Measurements from ENCODE around the gene MYO15A.

Gene MYO15A

GRCh38 chr17:18177722-18178121, 69.2 kb downstream of the MYO15A start:
- in situ Hi-C loops (cut with MboI; ENCODE audit: low sequenced_read_pairs, unreplicated experiment): no loop called here
- no peak for TF ChIP-seq CTCF (IDR thresholded peaks at IDR 0.05; ENCODE audit: borderline replicate concordance, control extremely low read depth, extremely low read depth, insufficient read depth, missing control alignments)
- no peak for DNase-seq (ENCODE audit: low spot score)

- in situ Hi-C loops (cut with MboI; ENCODE audit: low sequenced_read_pairs, unreplicated experiment): no loop called here
- TF ChIP-seq CTCF (IDR thresholded peaks at IDR 0.05; ENCODE audit: borderline replicate concordance, control extremely low read depth, extremely low read depth, insufficient read depth, missing control alignments): no peak
- DNase-seq (ENCODE audit: low spot score): no peak
These were observed 70.6 kb downstream of the MYO15A start for GRCh38 chr17:18179196-18179595.

- in situ Hi-C loops (cut with MboI; ENCODE audit: low sequenced_read_pairs, unreplicated experiment): no loop called here
- TF ChIP-seq CTCF (IDR thresholded peaks at IDR 0.05; ENCODE audit: borderline replicate concordance, control extremely low read depth, extremely low read depth, insufficient read depth, missing control alignments): no peak
These were observed 71.2 kb downstream of the MYO15A start for GRCh38 chr17:18179804-18180203.

GRCh38 chr17:18181358-18181757, 72.8 kb downstream of the MYO15A start:
- no peak for DNase-seq (ENCODE audit: low spot score)
- in situ Hi-C loops (cut with MboI; ENCODE audit: low sequenced_read_pairs, unreplicated experiment): no loop called here
- TF ChIP-seq CTCF (IDR thresholded peaks at IDR 0.05; ENCODE audit: borderline replicate concordance, control extremely low read depth, extremely low read depth, insufficient read depth, missing control alignments): no peak

More at GRCh38 chr17:18179804-18180203, 71.2 kb downstream of the MYO15A start:
- no peak for DNase-seq (ENCODE audit: low spot score)

GRCh38 chr17:18182110-18182977, 73.8 kb downstream of the MYO15A start:
- in situ Hi-C loops (cut with MboI; ENCODE audit: low sequenced_read_pairs, unreplicated experiment): no loop called here
- DNase-seq (ENCODE audit: low spot score): no peak
- TF ChIP-seq CTCF (IDR thresholded peaks at IDR 0.05; ENCODE audit: borderline replicate concordance, control extremely low read depth, extremely low read depth, insufficient read depth, missing control alignments): no peak

GRCh38 chr17:18182978-18183333, 74.4 kb downstream of the MYO15A start:
- in situ Hi-C loops (cut with MboI; ENCODE audit: low sequenced_read_pairs, unreplicated experiment): no loop called here

More at GRCh38 chr17:18182978-18183333, 74.4 kb downstream of the MYO15A start:
- peak; percentile 87 for DNase-seq (ENCODE audit: low spot score)
- peak; percentile 9 for TF ChIP-seq CTCF (IDR thresholded peaks at IDR 0.05; ENCODE audit: borderline replicate concordance, control extremely low read depth, extremely low read depth, insufficient read depth, missing control alignments)
